GM19467 (cell line): ENCODE data around the gene OSTF1.

ENCODE experiments used
- ATAC-seq: cut with Tn5 transposase; IDR thresholded peaks from one replicate; pipeline ENCODE4 v1.9.1; 2021; ENCODE audit warnings: mild to moderate bottlenecking, moderate library complexity; ENCODE audit not compliant: unreplicated experiment

Gene OSTF1

GRCh38 chr9:75117564-75117963 is 29.2 kb downstream of the OSTF1 start:
- ATAC-seq: no peak

- ATAC-seq: no peak
Measured at GRCh38 chr9:75120686-75121085, 32.4 kb downstream of the OSTF1 start.

- ATAC-seq: no peak
Measured at GRCh38 chr9:75121914-75122558, 33.7 kb downstream of the OSTF1 start.

GRCh38 chr9:75123696-75124095 is 35.4 kb downstream of the OSTF1 start:
- no peak for ATAC-seq

GRCh38 chr9:75128535-75128934 is 40.2 kb downstream of the OSTF1 start:
- ATAC-seq: no peak

GRCh38 chr9:75130172-75130571 is 41.9 kb downstream of the OSTF1 start:
- ATAC-seq: no peak

- ATAC-seq: no peak
Measured at GRCh38 chr9:75130621-75131230, 42.4 kb downstream of the OSTF1 start.

GRCh38 chr9:75131700-75132099 is 43.4 kb downstream of the OSTF1 start:
- ATAC-seq: no peak

- no peak for ATAC-seq
Measured at GRCh38 chr9:75132244-75132643, 43.9 kb downstream of the OSTF1 start.

GRCh38 chr9:75133396-75133795 is 45.1 kb downstream of the OSTF1 start:
- no peak for ATAC-seq

- no peak for ATAC-seq
Measured at GRCh38 chr9:75134495-75134894, 46.2 kb downstream of the OSTF1 start.

GRCh38 chr9:75138260-75139040 is 50.1 kb downstream of the OSTF1 start:
- ATAC-seq: no peak

GRCh38 chr9:75139201-75139600 is 50.9 kb downstream of the OSTF1 start:
- ATAC-seq: no peak

GRCh38 chr9:75140261-75140660 is 51.9 kb downstream of the OSTF1 start:
- no peak for ATAC-seq

- peak; percentile 52 for ATAC-seq
Measured at GRCh38 chr9:75142202-75142601, 53.9 kb downstream of the OSTF1 start.

GRCh38 chr9:75146229-75146628 is 57.9 kb downstream of the OSTF1 start:
- ATAC-seq: no peak

GRCh38 chr9:75147638-75148037 is 59.3 kb downstream of the OSTF1 start:
- no peak for ATAC-seq

GRCh38 chr9:75148561-75148960 is 60.2 kb downstream of the OSTF1 start:
- ATAC-seq: no peak

- no peak for ATAC-seq
Measured at GRCh38 chr9:75149841-75150241, 61.5 kb downstream of the OSTF1 start.

- no peak for ATAC-seq
Measured at GRCh38 chr9:75150512-75150911, 62.2 kb downstream of the OSTF1 start.

- peak; percentile 44 for ATAC-seq
Measured at GRCh38 chr9:75152416-75152815, 64.1 kb downstream of the OSTF1 start.

GRCh38 chr9:75156858-75157257 is 68.5 kb downstream of the OSTF1 start:
- ATAC-seq: no peak
